Endothelial cell of umbilical vein (primary cell): ENCODE results near the gene DPH2. TPM values are rescaled to one million over a fixed set of nuclear protein-coding genes. Genes with fewer than 3 reads are reported as not detected.

Experiments
- BruUV-seq: library from RNA; stranded (reverse); fragments of 400-500 nt; replicated peaks from 2 replicates; lab custom pipeline; 2021; lab: Mats Ljungman, UMichigan
- CTCF ChIA-PET: fragments of 300-600, 350-600 bp; sonication (Branson Sonifier 250); formaldehyde crosslinking; loops from one replicate; lab custom pipeline; 2021; ENCODE audit warnings: antibody characterized with exemption, inconsistent platforms; lab: Charles Lee
- POLR2A ChIA-PET: fragments of 300-600, 350-600 bp; sonication (Branson Sonifier 250); formaldehyde crosslinking; loops from one replicate; lab custom pipeline; 2021; ENCODE audit warnings: antibody characterized with exemption, inconsistent platforms; lab: Charles Lee
- DNase-seq: peaks from one replicate; pipeline ENCODE4 v3.0.0-alpha.2; 2011; ENCODE audit warnings: low read depth, low spot score
- FAIRE-seq: peaks from 2 replicates; lab custom pipeline; 2011; peaks lifted over from hg19 to GRCh38; lab: Jason Lieb, UNC
- H2AFZ ChIP-seq: 2 replicates; pipeline ENCODE4 v1.6.0; 2012; ENCODE audit warnings: low read depth, low read length, control low read depth, inconsistent platforms
- H3K27ac ChIP-seq: 2 replicates; pipeline ENCODE4 v1.5.1; 2011; ENCODE audit warnings: low read depth, mild to moderate bottlenecking, control low read depth, low read length, moderate library complexity; ENCODE audit not compliant: insufficient read depth
- H3K27me3 ChIP-seq, 2 experiments: 2 replicates each; pipeline versions ENCODE4 v1.6.0 to v1.6.1; 2011; ENCODE audit warnings: low read length in 2 of 2, mixed read lengths in 1 of 2; ENCODE audit not compliant: control insufficient read depth in 2 of 2, insufficient read depth in 2 of 2
- H3K36me3 ChIP-seq, 2 experiments: 2 replicates in 1 of 2; 3 replicates in 1 of 2; pipeline ENCODE4 v1.5.1; 2011; ENCODE audit warnings: low read length in 2 of 2, mild to moderate bottlenecking in 1 of 2, moderate library complexity in 1 of 2; ENCODE audit not compliant: control insufficient read depth in 2 of 2, insufficient read depth in 2 of 2; ENCODE audit errors: extremely low read depth in 1 of 2
- H3K4me1 ChIP-seq: 3 replicates; pipeline ENCODE4 v1.5.1; 2011; ENCODE audit warnings: mild to moderate bottlenecking, low read length; ENCODE audit not compliant: control insufficient read depth, insufficient read depth; ENCODE audit errors: extremely low read depth
- H3K4me2 ChIP-seq: 2 replicates; pipeline ENCODE4 v1.6.1; 2011; ENCODE audit warnings: low read length, control low read depth, mixed read lengths; ENCODE audit not compliant: insufficient read depth
- H3K4me3 ChIP-seq, 3 experiments: fragments of 200-600 bp in 1 of 3; sonication (generic), shearing (Covaris generic) in 1 of 3; replicated peaks in 1 of 3; 2 replicates each; pipeline ENCODE4 v1.5.1; 2011 to 2016; ENCODE audit warnings: control low read depth in 3 of 3, low read length in 3 of 3, mild to moderate bottlenecking in 2 of 3, inconsistent platforms in 1 of 3, low read depth in 1 of 3, moderate library complexity in 1 of 3; ENCODE audit not compliant: insufficient read depth in 1 of 3
- H3K79me2 ChIP-seq: 2 replicates; pipeline ENCODE4 v1.6.0; 2012; ENCODE audit warnings: low read length, inconsistent platforms; ENCODE audit not compliant: control insufficient read depth, insufficient read depth
- H3K9ac ChIP-seq: replicated peaks from 2 replicates; pipeline ENCODE3; 2011; ENCODE audit warnings: low read length, control low read depth; ENCODE audit not compliant: insufficient read depth; ENCODE audit errors: extremely low read depth
- H3K9me1 ChIP-seq: replicated peaks from 3 replicates; pipeline ENCODE4 v1.6.0; 2011; ENCODE audit warnings: mild to moderate bottlenecking, low read length; ENCODE audit not compliant: control insufficient read depth, insufficient read depth; ENCODE audit errors: extremely low read depth
- H3K9me3 ChIP-seq: replicated peaks from 2 replicates; pipeline ENCODE4 v1.5.1; 2012; ENCODE audit warnings: low read length, inconsistent platforms; ENCODE audit not compliant: control insufficient read depth, insufficient read depth
- H4K20me1 ChIP-seq: replicated peaks from 2 replicates; pipeline ENCODE3; 2011; ENCODE audit warnings: mild to moderate bottlenecking, low read length; ENCODE audit not compliant: control insufficient read depth, insufficient read depth; ENCODE audit errors: extremely low read depth
- EZH2 ChIP-seq: IDR thresholded peaks from 2 replicates; pipeline ENCODE4 v1.6.1; 2012; ENCODE audit warnings: borderline replicate concordance, low read depth, mild to moderate bottlenecking, moderate library complexity, low read length, inconsistent platforms; ENCODE audit not compliant: severe bottlenecking
- FOS ChIP-seq: IDR thresholded peaks from 2 replicates; pipeline ENCODE4 v1.6.1; 2011; ENCODE audit warnings: mild to moderate bottlenecking, low read length, moderate library complexity, borderline replicate concordance; ENCODE audit not compliant: insufficient read depth
- GATA2 ChIP-seq: IDR thresholded peaks from 2 replicates; pipeline ENCODE4 v1.7.0; 2011; ENCODE audit warnings: low read depth, mild to moderate bottlenecking, moderate library complexity, mixed read lengths, low read length; ENCODE audit not compliant: insufficient read length, insufficient read depth
- JUN ChIP-seq: IDR thresholded peaks from 2 replicates; pipeline ENCODE4 v1.6.1; 2011; ENCODE audit warnings: borderline replicate concordance, low read depth; ENCODE audit not compliant: insufficient read length, insufficient read depth
- MYC ChIP-seq: IDR thresholded peaks from one replicate; pipeline ENCODE4 v1.6.1; 2011; ENCODE audit warnings: mild to moderate bottlenecking, low read depth, low read length
- POLR2A ChIP-seq: IDR thresholded peaks from 2 replicates; pipeline ENCODE4 v1.6.1; 2012; ENCODE audit warnings: low read depth, mild to moderate bottlenecking, control low read depth, low read length
- POLR2AphosphoS5 ChIP-seq: IDR thresholded peaks from 2 replicates; pipeline ENCODE4 v1.6.1; 2012; ENCODE audit warnings: low read depth, mild to moderate bottlenecking, control low read depth, low read length, moderate library complexity; ENCODE audit not compliant: insufficient read depth
- dilution Hi-C: fragments of 300-500 bp; cut with MboI; formaldehyde crosslinking; loops from one replicate; pipeline ENCODE4 v1.15.0; 2019; ENCODE audit warnings: low sequenced_read_pairs; ENCODE audit not compliant: extremely low pct_ligation_motif_present
- intact Hi-C: fragments of 100-400 bp; cut with micrococcal nuclease; formaldehyde crosslinking; loops from one replicate; pipeline ENCODE4 v1.10.0; 2022
- polyA plus RNA-seq, 4 experiments: library from polyadenylated mRNA; depleted of rRNA in 3 of 4; stranded (reverse) in 3 of 4; unstranded in 1 of 4; fragments of >200 nt; gene quantifications; 2 replicates each; pipeline versions ENCODE4 v1.2.1 to v1.2.3, GENCODE V29; 2011 to 2012; ENCODE audit warnings: missing spikeins in 1 of 4
- total RNA-seq: library from RNA; stranded (reverse); gene quantifications from 2 replicates; pipeline ENCODE4 v1.2.3, GENCODE V29; 2021
- TF ChIP-seq, protein P1 (sequence below), 2 donors: IDR thresholded peaks; 1 replicate in 1 of 2; 2 replicates in 1 of 2; pipeline ENCODE4 v1.5.1; 2011; ENCODE audit warnings: low read length in 2 of 2, mild to moderate bottlenecking in 2 of 2, moderate library complexity in 2 of 2, control low read depth in 1 of 2, inconsistent platforms in 1 of 2, low read depth in 1 of 2; ENCODE audit not compliant: insufficient read depth in 1 of 2; ENCODE audit errors: extremely low read depth in 1 of 2
- TF ChIP-seq, protein P2 (sequence below): IDR thresholded peaks from 2 replicates; pipeline ENCODE4 v1.6.1; 2011; ENCODE audit not compliant: insufficient read depth, insufficient read length

Gene DPH2
- total and polyA plus RNA-seq, 2 donors (not counting 3 experiments of a cell fraction or from before 2014, with no cell fraction given), result 28.1 to 59.1 TPM

DNA sequence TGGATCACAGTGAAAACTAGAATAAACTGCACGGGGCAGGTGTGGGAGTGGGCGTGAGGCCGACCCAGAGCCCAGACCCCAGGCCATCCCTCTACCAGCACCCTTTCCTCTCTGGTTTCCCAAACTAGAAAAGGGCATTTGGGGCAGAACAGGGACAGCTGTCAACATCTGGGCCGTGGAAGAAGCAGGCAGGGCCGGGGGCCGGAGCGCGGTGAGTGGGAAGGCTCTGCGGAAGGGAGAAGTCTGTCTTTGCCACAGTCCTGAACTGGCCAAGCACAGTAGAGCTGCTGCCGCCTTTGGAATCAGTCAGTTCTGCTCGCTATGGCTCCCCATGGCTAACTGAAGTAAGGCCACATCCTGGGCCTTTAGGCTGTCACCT is 28.2 kb downstream of the DPH2 start:
- H3K4me2 ChIP-seq, result no peak overlapping the region
- CTCF ChIA-PET, result interaction anchor here (1.5 to 1.6 kb wide), 2 partner anchors 10 to 235 kb away, joined by 4 to 5 read pairs; no protein-coding TSS in a partner anchor
- dilution Hi-C loops, result no loop called here
- no peak overlapping the region for H3K4me3 ChIP-seq
- no peak overlapping the region for H2AFZ ChIP-seq
- no peak overlapping the region for H3K9ac ChIP-seq
- H3K27me3 ChIP-seq, result no peaks in the 10 kb centered on the region
- intact Hi-C loops, result no loop called here
- FAIRE-seq, result no peak
- DNase-seq, result no peak
- no peak overlapping the region for H3K27ac ChIP-seq
- no peaks in the 10 kb centered on the region for H3K79me2 ChIP-seq
- POLR2A ChIA-PET, result no interaction called here
- H3K9me1 ChIP-seq, result no peaks in the 10 kb centered on the region
- no peaks in the 10 kb centered on the region for H4K20me1 ChIP-seq
- no peaks in the 10 kb centered on the region for H3K36me3 ChIP-seq
- no TSS peak for BruUV-seq
- no peaks in the 10 kb centered on the region for H3K4me1 ChIP-seq
- TF ChIP-seq, protein P1, sequence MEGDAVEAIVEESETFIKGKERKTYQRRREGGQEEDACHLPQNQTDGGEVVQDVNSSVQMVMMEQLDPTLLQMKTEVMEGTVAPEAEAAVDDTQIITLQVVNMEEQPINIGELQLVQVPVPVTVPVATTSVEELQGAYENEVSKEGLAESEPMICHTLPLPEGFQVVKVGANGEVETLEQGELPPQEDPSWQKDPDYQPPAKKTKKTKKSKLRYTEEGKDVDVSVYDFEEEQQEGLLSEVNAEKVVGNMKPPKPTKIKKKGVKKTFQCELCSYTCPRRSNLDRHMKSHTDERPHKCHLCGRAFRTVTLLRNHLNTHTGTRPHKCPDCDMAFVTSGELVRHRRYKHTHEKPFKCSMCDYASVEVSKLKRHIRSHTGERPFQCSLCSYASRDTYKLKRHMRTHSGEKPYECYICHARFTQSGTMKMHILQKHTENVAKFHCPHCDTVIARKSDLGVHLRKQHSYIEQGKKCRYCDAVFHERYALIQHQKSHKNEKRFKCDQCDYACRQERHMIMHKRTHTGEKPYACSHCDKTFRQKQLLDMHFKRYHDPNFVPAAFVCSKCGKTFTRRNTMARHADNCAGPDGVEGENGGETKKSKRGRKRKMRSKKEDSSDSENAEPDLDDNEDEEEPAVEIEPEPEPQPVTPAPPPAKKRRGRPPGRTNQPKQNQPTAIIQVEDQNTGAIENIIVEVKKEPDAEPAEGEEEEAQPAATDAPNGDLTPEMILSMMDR (IDR thresholded peaks at IDR 0.05; ENCODE audit: extremely low read depth in 1 of 2, insufficient read depth in 1 of 2, low read depth in 1 of 2, low read length in 2 of 2), result no peak
- TF ChIP-seq MYC (no peak), GATA2 (no peak), JUN (no peak), EZH2 (no peak), POLR2A (no peak), POLR2AphosphoS5 (no peak), FOS (no peak)
- TF ChIP-seq, protein P2, sequence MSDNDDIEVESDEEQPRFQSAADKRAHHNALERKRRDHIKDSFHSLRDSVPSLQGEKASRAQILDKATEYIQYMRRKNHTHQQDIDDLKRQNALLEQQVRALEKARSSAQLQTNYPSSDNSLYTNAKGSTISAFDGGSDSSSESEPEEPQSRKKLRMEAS, result no peak
- no peaks in the 10 kb centered on the region for H3K9me3 ChIP-seq
